ENCODE results near the gene PLEKHM3. TPM values are rescaled to one million over a fixed set of nuclear protein-coding genes. Genes with fewer than 3 reads are reported as not detected.

PLEKHM3 gene
- total RNA-seq, 1 experiment from 2014 or later: 3.4 TPM

GRCh38 chr2:207854484-207855440, 170.6 kb downstream of the PLEKHM3 start:
- peak; percentile 65 for DNase-seq (ENCODE audit: low read depth)
- in situ Hi-C loops (cut with HindIII; ENCODE audit: low pct_unique_long_range_greater_than_20kb, low sequenced_read_pairs): no loop called here

- in situ Hi-C loops (cut with HindIII; ENCODE audit: low pct_unique_long_range_greater_than_20kb, low sequenced_read_pairs): no loop called here
- DNase-seq (ENCODE audit: low read depth): no peak
Observed at GRCh38 chr2:207852791-207853190, 172.5 kb downstream of the PLEKHM3 start.

- in situ Hi-C loops (cut with HindIII; ENCODE audit: low pct_unique_long_range_greater_than_20kb, low sequenced_read_pairs): no loop called here
- no peak for DNase-seq (ENCODE audit: low read depth)
Observed at GRCh38 chr2:207849443-207849842, 175.9 kb downstream of the PLEKHM3 start.

GRCh38 chr2:207848545-207848928, 176.8 kb downstream of the PLEKHM3 start:
- in situ Hi-C loops (cut with HindIII; ENCODE audit: low pct_unique_long_range_greater_than_20kb, low sequenced_read_pairs): no loop called here
- DNase-seq (ENCODE audit: low read depth): no peak

- DNase-seq (ENCODE audit: low read depth): peak; percentile 82
- in situ Hi-C loops (cut with HindIII; ENCODE audit: low pct_unique_long_range_greater_than_20kb, low sequenced_read_pairs): no loop called here
Observed at GRCh38 chr2:207847807-207848544, 177.4 kb downstream of the PLEKHM3 start.

- DNase-seq (ENCODE audit: low read depth): no peak
- in situ Hi-C loops (cut with HindIII; ENCODE audit: low pct_unique_long_range_greater_than_20kb, low sequenced_read_pairs): no loop called here
Observed at GRCh38 chr2:207847098-207847806, 178.1 kb downstream of the PLEKHM3 start.

GRCh38 chr2:207845202-207845864, 180.0 kb downstream of the PLEKHM3 start:
- no peak for DNase-seq (ENCODE audit: low read depth)
- in situ Hi-C loops (cut with HindIII; ENCODE audit: low pct_unique_long_range_greater_than_20kb, low sequenced_read_pairs): no loop called here

- in situ Hi-C loops (cut with HindIII; ENCODE audit: low pct_unique_long_range_greater_than_20kb, low sequenced_read_pairs): no loop called here
- DNase-seq (ENCODE audit: low read depth): no peak
Observed at GRCh38 chr2:207844648-207845047, 180.7 kb downstream of the PLEKHM3 start.

GRCh38 chr2:207840101-207840500, 185.2 kb downstream of the PLEKHM3 start:
- in situ Hi-C loops (cut with HindIII; ENCODE audit: low pct_unique_long_range_greater_than_20kb, low sequenced_read_pairs): no loop called here
- no peak for DNase-seq (ENCODE audit: low read depth)

- in situ Hi-C loops (cut with HindIII; ENCODE audit: low pct_unique_long_range_greater_than_20kb, low sequenced_read_pairs): no loop called here
- no peak for DNase-seq (ENCODE audit: low read depth)
Observed at GRCh38 chr2:207839575-207839974, 185.8 kb downstream of the PLEKHM3 start.

- in situ Hi-C loops (cut with HindIII; ENCODE audit: low pct_unique_long_range_greater_than_20kb, low sequenced_read_pairs): no loop called here
- no peak for DNase-seq (ENCODE audit: low read depth)
Observed at GRCh38 chr2:207839028-207839427, 186.3 kb downstream of the PLEKHM3 start.

- no peak for DNase-seq (ENCODE audit: low read depth)
- in situ Hi-C loops (cut with HindIII; ENCODE audit: low pct_unique_long_range_greater_than_20kb, low sequenced_read_pairs): no loop called here
Observed at GRCh38 chr2:207836521-207837133, 188.7 kb downstream of the PLEKHM3 start.

GRCh38 chr2:207835805-207836204, 189.5 kb downstream of the PLEKHM3 start:
- no peak for DNase-seq (ENCODE audit: low read depth)
- in situ Hi-C loops (cut with HindIII; ENCODE audit: low pct_unique_long_range_greater_than_20kb, low sequenced_read_pairs): no loop called here

- peak; percentile 22 for DNase-seq (ENCODE audit: low read depth)
- in situ Hi-C loops (cut with HindIII; ENCODE audit: low pct_unique_long_range_greater_than_20kb, low sequenced_read_pairs): no loop called here
Observed at GRCh38 chr2:207833251-207833751, 192.0 kb downstream of the PLEKHM3 start.

- in situ Hi-C loops (cut with HindIII; ENCODE audit: low pct_unique_long_range_greater_than_20kb, low sequenced_read_pairs): no loop called here
- no peak for DNase-seq (ENCODE audit: low read depth)
Observed at GRCh38 chr2:207831584-207832248, 193.6 kb downstream of the PLEKHM3 start.

GRCh38 chr2:207830778-207831438, 194.4 kb downstream of the PLEKHM3 start:
- no peak for DNase-seq (ENCODE audit: low read depth)
- in situ Hi-C loops (cut with HindIII; ENCODE audit: low pct_unique_long_range_greater_than_20kb, low sequenced_read_pairs): no loop called here

All from Caki2 (cell line).